Activated T-cell treated with anti-CD3 and anti-CD28 coated beads for 4 hours (primary cell): ENCODE data around the gene MUTYH.
"Not testable (repeated sequence)": the region's sequence is repeated elsewhere in the genome, so short reads cannot be mapped to it uniquely, and the experiment has no call there.

Experiments
- DNase-seq: peaks from one replicate; pipeline ENCODE4 v3.0.0-alpha.2; 2020

MUTYH gene

GRCh38 chr1:45319761-45320160, 20.5 kb downstream of the MUTYH start:
- no peak for DNase-seq

GRCh38 chr1:45317166-45317565, 23.1 kb downstream of the MUTYH start:
- DNase-seq = no peak

DNA sequence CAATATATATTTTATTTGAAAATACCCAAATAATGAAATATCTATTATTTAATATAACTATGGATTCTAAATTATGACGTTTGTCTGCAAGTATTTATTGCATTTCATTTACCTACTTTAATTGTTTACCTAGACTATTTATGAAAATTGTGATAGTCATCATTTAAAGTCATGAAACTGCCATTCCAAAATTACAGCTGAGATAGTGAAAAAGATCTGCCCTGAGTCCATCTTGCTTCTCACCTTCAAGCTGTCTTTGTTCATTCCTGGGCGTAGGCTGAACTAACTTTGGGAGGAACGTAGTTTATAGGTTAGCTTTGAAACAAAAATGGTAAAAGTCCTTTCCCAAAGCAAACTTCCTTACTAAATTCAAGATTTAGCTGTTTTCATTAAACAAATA, 26.0 kb downstream of the MUTYH start:
- no peak for DNase-seq

DNA sequence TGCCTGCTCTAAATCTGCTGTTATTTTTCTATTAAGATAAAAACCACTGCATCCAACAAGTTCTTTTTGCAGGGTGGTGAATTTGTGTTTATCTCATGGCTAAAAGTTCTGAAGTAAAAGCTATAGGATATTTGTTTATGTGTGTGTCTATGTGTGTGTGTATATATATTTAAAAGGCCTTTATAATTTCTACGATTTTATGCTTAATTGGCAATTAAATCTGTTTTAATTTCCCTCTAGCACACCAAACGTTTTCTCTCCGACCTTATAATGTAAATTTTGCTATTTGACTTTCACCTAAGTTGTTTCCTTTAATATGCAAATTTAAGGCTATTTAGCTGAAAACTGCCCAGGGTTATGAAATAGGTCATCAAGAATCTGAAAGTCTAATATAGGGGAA, 33.3 kb downstream of the MUTYH start:
- no peak for DNase-seq

DNA sequence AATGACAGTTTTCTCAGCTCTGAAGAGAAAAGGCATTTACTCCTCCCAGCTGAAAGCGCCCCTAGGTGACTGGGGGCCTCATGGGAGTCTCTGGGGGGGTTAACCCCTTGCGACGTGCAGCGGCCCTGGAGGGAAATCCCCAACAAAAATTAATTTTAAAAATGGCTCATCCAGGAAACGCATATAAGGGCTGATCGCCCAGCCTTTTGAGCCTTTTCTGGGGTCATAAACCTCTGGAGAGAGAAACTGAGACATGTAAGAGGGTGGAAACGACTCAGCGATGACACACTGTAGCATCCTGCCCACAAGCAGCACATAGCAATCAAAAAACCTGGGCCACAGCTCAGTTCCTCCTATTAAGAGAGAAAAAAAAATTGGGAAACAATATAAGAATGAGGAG, 33.9 kb downstream of the MUTYH start:
- no peak for DNase-seq

GRCh38 chr1:45305231-45305630, 35.0 kb downstream of the MUTYH start:
- DNase-seq = no peak

- DNase-seq = no peak
Observed at GRCh38 chr1:45304311-45305081, 35.7 kb downstream of the MUTYH start.

GRCh38 chr1:45303520-45304310, 36.5 kb downstream of the MUTYH start:
- DNase-seq = peak; percentile 99

DNA sequence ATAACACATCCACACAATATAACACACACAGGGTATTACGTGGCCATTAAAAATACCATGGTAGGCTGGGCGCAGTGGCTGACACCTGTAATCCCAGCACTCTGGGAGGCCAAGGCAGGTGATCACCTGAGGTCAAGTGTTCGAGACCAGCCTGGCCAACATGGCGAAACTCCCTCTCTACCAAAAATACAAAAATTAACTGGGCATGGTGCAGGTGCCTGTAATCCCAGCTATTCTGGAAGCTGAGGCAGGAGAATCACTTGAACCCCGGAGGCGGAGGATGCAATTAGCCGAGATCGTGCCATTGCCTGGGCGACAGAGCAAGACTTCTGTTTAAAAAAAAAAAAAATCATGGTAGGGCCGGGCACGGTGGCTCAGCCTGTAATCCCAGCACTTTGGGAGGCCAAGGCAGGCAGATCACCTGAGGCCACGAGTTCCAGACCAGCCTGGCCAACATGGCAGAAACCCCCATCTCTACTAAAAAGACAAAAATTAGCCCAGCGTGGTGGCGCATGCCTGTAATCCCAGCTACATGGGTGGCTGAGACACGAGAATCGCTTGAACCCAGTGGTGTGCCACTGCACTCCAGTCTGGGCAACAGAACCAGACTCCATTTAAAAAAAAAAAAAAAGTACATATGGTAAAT, 37.6 kb downstream of the MUTYH start:
- DNase-seq = no peak

- no peak for DNase-seq
Observed at GRCh38 chr1:45300669-45300997, 39.6 kb downstream of the MUTYH start.

GRCh38 chr1:45299981-45300668, 40.1 kb downstream of the MUTYH start:
- DNase-seq = peak; percentile 22

GRCh38 chr1:45299296-45299695, 40.9 kb downstream of the MUTYH start:
- no peak for DNase-seq

GRCh38 chr1:45297666-45298356, 42.4 kb downstream of the MUTYH start:
- DNase-seq = no peak

DNA sequence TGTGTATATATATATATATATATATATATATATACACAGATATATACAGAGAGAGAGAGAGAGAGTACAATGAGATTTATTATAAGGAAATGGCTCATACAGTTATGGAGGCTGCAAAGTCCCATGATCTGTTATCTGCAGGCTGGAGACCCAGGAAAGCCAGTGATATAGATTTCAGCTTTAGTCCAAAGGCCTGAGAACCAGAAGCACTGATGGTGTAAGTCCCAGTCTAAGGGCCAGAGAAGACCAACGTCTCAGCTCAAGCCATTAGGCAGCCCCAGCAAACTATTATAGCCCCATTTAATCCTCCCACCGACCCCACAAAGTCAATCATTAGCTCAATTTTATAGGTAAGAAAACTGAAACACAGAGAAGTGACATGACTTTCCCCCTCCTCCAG, 48.5 kb downstream of the MUTYH start:
- no peak for DNase-seq

GRCh38 chr1:45291002-45291401, 49.2 kb downstream of the MUTYH start:
- not testable (repeated sequence) for DNase-seq

DNA sequence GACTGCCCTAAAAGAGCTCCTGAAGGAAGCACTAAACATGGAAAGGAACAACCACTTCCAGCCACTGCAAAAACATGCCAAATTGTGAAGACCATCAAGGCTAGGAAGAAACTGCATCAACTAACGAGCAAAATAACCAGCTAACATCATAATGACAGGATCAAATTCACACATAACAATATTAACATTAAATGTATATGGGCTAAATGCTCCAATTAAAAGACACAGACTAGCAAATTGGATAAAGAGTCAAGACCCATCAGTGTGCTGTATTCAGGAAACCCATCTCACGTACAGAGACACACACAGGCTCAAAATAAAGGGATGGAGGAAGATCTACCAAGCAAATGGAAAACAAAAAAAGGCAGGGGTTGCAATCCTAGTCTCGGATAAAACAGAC, 53.7 kb downstream of the MUTYH start:
- DNase-seq = not testable (repeated sequence)

DNA sequence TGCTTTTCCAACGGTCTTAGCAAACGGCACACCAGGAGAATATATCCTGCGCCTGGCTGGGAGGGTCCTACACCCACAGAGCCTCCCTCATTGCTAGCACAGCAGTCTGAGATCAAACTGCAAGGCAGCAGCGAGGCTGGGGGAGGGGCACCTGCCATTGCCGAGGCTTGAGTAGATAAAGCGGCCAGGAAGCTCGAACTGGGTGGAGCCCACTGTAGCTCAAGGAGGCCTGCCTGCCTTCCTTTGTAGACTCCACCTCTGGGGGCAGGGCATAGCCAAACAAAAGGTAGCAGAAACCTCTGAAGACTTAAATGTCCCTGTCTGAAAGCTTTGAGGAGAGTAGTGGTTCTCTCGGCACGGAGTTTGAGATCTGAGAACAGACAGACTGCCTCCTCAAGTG, 55.4 kb downstream of the MUTYH start:
- not testable (repeated sequence) for DNase-seq

GRCh38 chr1:45282351-45282750, 57.9 kb downstream of the MUTYH start:
- no peak for DNase-seq
